ENCODE measurements around the gene DNAJC15. TPM values are rescaled to one million over a fixed set of nuclear protein-coding genes. Genes with fewer than 3 reads are reported as not detected.

DNAJC15 gene
- total RNA-seq, 4 donors from 2014 or later = 9.3 to 21.6 (median 12.7) TPM

GRCh38 chr13:43141685-43142084 is 118.3 kb downstream of the DNAJC15 start:
- Histone ChIP-seq H3K27ac (no peak overlapping the region), H3K36me3 (no peaks in the 10 kb centered on the region), H3K4me1 (no peaks in the 10 kb centered on the region), H3K27me3 (peaks cover 6% of the 10 kb centered on the region), H3K9me3 (no peaks in the 10 kb centered on the region), H3K4me3 (no peak overlapping the region)
- TF ChIP-seq EP300 (IDR thresholded peaks at IDR 0.05) (no peak), CTCF (IDR thresholded peaks at IDR 0.05) (no peak), POLR2AphosphoS5 (IDR thresholded peaks at IDR 0.05) (no peak), POLR2A (IDR thresholded peaks at IDR 0.05) (no peak)
- WGBS, 2 donors (ENCODE audit: low coverage in 1 of 2) = 93 to 94% methylated on average over 4 of the region's 4 CpGs
- no peak for ATAC-seq

- Histone ChIP-seq H3K36me3 (no peaks in the 10 kb centered on the region), H3K9me3 (no peaks in the 10 kb centered on the region), H3K4me3 (no peak overlapping the region), H3K27ac (no peak overlapping the region), H3K4me1 (no peaks in the 10 kb centered on the region), H3K27me3 (peaks cover 6% of the 10 kb centered on the region)
- no peak for ATAC-seq
- TF ChIP-seq POLR2AphosphoS5 (IDR thresholded peaks at IDR 0.05) (no peak), EP300 (IDR thresholded peaks at IDR 0.05) (no peak), CTCF (IDR thresholded peaks at IDR 0.05) (no peak), POLR2A (IDR thresholded peaks at IDR 0.05) (no peak)
- WGBS, 2 donors (ENCODE audit: low coverage in 1 of 2) = 63 to 67% methylated on average over 3 of the region's 3 CpGs
These were observed 120.2 kb downstream of the DNAJC15 start for GRCh38 chr13:43143591-43143990.

- no peaks in the 10 kb centered on the region for H3K9me3 ChIP-seq
- TF ChIP-seq POLR2A (IDR thresholded peaks at IDR 0.05) (no peak), CTCF (IDR thresholded peaks at IDR 0.05) (no peak), EP300 (IDR thresholded peaks at IDR 0.05) (no peak), POLR2AphosphoS5 (IDR thresholded peaks at IDR 0.05) (no peak)
- H3K4me3 ChIP-seq = no peak overlapping the region
- H3K27ac ChIP-seq = no peak overlapping the region
- 64 to 93% methylated on average over 3 to 5 of the region's 8 CpGs for WGBS, 2 donors (ENCODE audit: low coverage in 1 of 2)
- no peak for ATAC-seq
- no peaks in the 10 kb centered on the region for H3K36me3 ChIP-seq
- peaks cover 6% of the 10 kb centered on the region for H3K27me3 ChIP-seq
- H3K4me1 ChIP-seq = no peaks in the 10 kb centered on the region
These were observed 122.3 kb downstream of the DNAJC15 start for GRCh38 chr13:43145534-43146196.

GRCh38 chr13:43146400-43146799 is 123.0 kb downstream of the DNAJC15 start:
- no peak overlapping the region for H3K4me3 ChIP-seq
- H3K27me3 ChIP-seq = peaks cover 6% of the 10 kb centered on the region
- H3K27ac ChIP-seq = no peak overlapping the region
- no peaks in the 10 kb centered on the region for H3K4me1 ChIP-seq
- no peaks in the 10 kb centered on the region for H3K9me3 ChIP-seq
- no peak for ATAC-seq
- no peak for TF ChIP-seq POLR2A (IDR thresholded peaks at IDR 0.05)
- no peak for TF ChIP-seq EP300 (IDR thresholded peaks at IDR 0.05)
- TF ChIP-seq POLR2AphosphoS5 (IDR thresholded peaks at IDR 0.05) = no peak
- TF ChIP-seq CTCF (IDR thresholded peaks at IDR 0.05) = no peak
- 45 to 62% methylated on average over 3 of the region's 3 CpGs for WGBS, 2 donors (ENCODE audit: low coverage in 1 of 2)
- no peaks in the 10 kb centered on the region for H3K36me3 ChIP-seq
